GM12878 (cell line): Measurements from ENCODE around the gene RNU2-63P. TPM values are rescaled to one million over a fixed set of nuclear protein-coding genes. Genes with fewer than 3 reads are reported as not detected.

Experiments used
- BMI1 ChIP-seq: fragments of 450-650 bp; IDR thresholded peaks from 2 replicates; pipeline ENCODE4 v1.6.1; 2016; ENCODE audit warnings: mild to moderate bottlenecking, moderate library complexity, borderline replicate concordance
- EP300 ChIP-seq, 2 experiments: fragments of 150-350 bp in 1 of 2; IDR thresholded peaks; 2 replicates each; pipeline ENCODE4 v1.6.1; 2011 to 2012; ENCODE audit warnings: low read depth in 2 of 2, low read length in 2 of 2, borderline replicate concordance in 1 of 2, improper control_type of control experiment in 1 of 2, inconsistent platforms in 1 of 2; ENCODE audit not compliant: control insufficient read depth in 1 of 2
- FOXM1 ChIP-seq: IDR thresholded peaks from 2 replicates; pipeline ENCODE4 v1.6.1; 2012; ENCODE audit warnings: low read depth, mild to moderate bottlenecking, inconsistent platforms, low read length, moderate library complexity
- GABPA ChIP-seq: IDR thresholded peaks from 2 replicates; pipeline ENCODE4 v1.6.1; 2014; ENCODE audit warnings: antibody characterized with exemption, low read depth, mild to moderate bottlenecking, inconsistent platforms
- IKZF1 ChIP-seq: fragments of 450-650 bp; conservative IDR thresholded peaks from 2 replicates; pipeline ENCODE4 v1.6.1; 2017; ENCODE audit warnings: antibody characterized with exemption, mild to moderate bottlenecking
- KAT2A ChIP-seq: conservative IDR thresholded peaks from 2 replicates; pipeline ENCODE4 v1.6.1; 2011; ENCODE audit warnings: low read depth, low read length; ENCODE audit not compliant: control insufficient read depth
- MTA2 ChIP-seq: fragments of 450-650 bp; IDR thresholded peaks from 2 replicates; pipeline ENCODE4 v1.6.1; 2016; ENCODE audit warnings: low read depth, mild to moderate bottlenecking, moderate library complexity
- PML ChIP-seq: IDR thresholded peaks from 2 replicates; pipeline ENCODE4 v1.6.1; 2012; ENCODE audit warnings: low read length, inconsistent platforms
- POLR2AphosphoS5 ChIP-seq: IDR thresholded peaks from 2 replicates; pipeline ENCODE4 v1.6.1; 2011; ENCODE audit warnings: mild to moderate bottlenecking, low read length, inconsistent platforms
- polyA plus RNA-seq, 11 experiments: library from polyadenylated mRNA; depleted of rRNA in 4 of 11; unstranded in 6 of 11; stranded (reverse) in 5 of 11; fragments of >200 nt; fragmentation: Nextera tagmentation in 4 of 11; fragmentation: Illumina TruSeq in 1 of 11; extraction: Ambion mirVana in 4 of 11; extraction: Trizol in 1 of 11; gene quantifications; 1 replicate in 1 of 11; 2 replicates in 10 of 11; pipeline versions ENCODE4 v1.2.1 to v1.2.3, GENCODE V29; 2011 to 2016; ENCODE audit warnings: inconsistent platforms in 2 of 11, missing spikeins in 2 of 11, low read depth in 1 of 11
- total RNA-seq, 4 experiments: library from RNA; depleted of rRNA in 3 of 4; stranded (reverse); fragments of >200 nt in 3 of 4; fragmentation: Illumina TruSeq in 1 of 4; extraction: Trizol in 1 of 4; gene quantifications; 2 replicates each; pipeline versions ENCODE4 v1.2.1 to v1.2.3, GENCODE V29; 2013 to 2021
- TF ChIP-seq, protein P1 (sequence below): fragments of 450-650 bp; IDR thresholded peaks from 2 replicates; pipeline ENCODE4 v1.6.1; 2017; ENCODE audit warnings: mild to moderate bottlenecking, moderate library complexity

Gene RNU2-63P
- total and polyA plus RNA-seq, 10 of the 15 experiments (the other 5 are each of a cell fraction or from before 2014, with no cell fraction given), result 10.7 to 117 (median 12.3) TPM; not detected in 5

DNA sequence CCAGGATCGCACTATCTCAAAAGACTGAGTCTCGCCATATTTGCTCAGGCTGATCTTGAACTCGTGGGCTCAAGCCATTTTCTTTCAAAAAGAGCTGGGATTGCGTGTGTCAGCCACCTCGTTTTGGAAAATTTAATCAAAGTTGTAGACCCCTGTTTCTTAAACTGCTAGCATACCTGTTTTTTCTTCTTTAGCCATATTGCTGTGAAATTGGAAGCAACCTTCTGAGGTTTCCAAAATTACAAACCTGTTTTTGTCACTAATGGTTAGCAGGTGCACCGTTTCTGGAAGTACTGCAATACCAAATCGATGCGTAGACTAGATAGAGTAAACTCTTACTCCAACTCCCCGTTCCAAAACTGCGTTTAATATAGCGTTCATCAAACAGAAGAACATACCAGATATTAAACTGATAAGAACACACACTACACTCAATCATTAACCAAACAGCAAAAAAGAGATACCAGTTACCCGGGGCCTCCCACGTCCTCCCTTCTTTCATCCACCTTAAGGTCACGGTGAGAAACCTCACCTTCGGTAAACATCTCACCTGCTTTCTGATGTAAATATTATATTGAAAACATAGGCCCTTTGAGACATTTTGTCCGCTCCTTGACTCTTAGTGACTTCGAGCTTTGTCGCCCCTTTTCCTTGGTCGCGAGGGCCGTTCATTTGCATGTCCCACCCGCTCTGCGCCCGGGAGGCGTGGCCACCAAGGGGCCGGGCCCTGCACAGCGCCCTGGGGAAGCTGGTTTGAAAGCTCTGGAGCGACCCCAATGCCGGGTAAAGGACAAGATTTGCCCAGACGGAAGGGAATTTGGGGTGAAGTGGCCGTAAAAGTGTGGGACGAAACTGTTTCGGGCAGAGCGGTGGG is at the start of gene RNU2-63P (continued):
- TF ChIP-seq, protein P1, sequence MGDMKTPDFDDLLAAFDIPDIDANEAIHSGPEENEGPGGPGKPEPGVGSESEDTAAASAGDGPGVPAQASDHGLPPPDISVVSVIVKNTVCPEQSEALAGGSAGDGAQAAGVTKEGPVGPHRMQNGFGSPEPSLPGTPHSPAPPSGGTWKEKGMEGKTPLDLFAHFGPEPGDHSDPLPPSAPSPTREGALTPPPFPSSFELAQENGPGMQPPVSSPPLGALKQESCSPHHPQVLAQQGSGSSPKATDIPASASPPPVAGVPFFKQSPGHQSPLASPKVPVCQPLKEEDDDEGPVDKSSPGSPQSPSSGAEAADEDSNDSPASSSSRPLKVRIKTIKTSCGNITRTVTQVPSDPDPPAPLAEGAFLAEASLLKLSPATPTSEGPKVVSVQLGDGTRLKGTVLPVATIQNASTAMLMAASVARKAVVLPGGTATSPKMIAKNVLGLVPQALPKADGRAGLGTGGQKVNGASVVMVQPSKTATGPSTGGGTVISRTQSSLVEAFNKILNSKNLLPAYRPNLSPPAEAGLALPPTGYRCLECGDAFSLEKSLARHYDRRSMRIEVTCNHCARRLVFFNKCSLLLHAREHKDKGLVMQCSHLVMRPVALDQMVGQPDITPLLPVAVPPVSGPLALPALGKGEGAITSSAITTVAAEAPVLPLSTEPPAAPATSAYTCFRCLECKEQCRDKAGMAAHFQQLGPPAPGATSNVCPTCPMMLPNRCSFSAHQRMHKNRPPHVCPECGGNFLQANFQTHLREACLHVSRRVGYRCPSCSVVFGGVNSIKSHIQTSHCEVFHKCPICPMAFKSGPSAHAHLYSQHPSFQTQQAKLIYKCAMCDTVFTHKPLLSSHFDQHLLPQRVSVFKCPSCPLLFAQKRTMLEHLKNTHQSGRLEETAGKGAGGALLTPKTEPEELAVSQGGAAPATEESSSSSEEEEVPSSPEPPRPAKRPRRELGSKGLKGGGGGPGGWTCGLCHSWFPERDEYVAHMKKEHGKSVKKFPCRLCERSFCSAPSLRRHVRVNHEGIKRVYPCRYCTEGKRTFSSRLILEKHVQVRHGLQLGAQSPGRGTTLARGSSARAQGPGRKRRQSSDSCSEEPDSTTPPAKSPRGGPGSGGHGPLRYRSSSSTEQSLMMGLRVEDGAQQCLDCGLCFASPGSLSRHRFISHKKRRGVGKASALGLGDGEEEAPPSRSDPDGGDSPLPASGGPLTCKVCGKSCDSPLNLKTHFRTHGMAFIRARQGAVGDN, result peak; percentile 63
- TF ChIP-seq PML (peak; percentile 100), FOXM1 (peak; percentile 91), POLR2AphosphoS5 (peak; percentile 99), EP300 (IDR thresholded peaks at IDR 0.05; ENCODE audit: borderline replicate concordance in 1 of 2, control insufficient read depth in 1 of 2, low read depth in 2 of 2, low read length in 2 of 2) (no peak), MTA2 (no peak), BMI1 (peak; percentile 81), KAT2A (peak; percentile 52), GABPA (peak; percentile 59; the same call in 1 of the 2 replicates), IKZF1 (peak; percentile 19; the same call in 1 of the 2 replicates)
